ENCODE data around the gene TTC28. TPM values are rescaled to one million over a fixed set of nuclear protein-coding genes. Genes with fewer than 3 reads are reported as not detected.

TTC28 gene
- total RNA-seq, 1 donor from 2014 or later: 7.9 TPM

GRCh38 chr22:28310299-28310698 is 369.3 kb downstream of the TTC28 start:
- H3K4me1 Mint-ChIP-seq: no peaks in the 10 kb centered on the region
- no peaks in the 10 kb centered on the region for H3K36me3 Mint-ChIP-seq (ENCODE audit: low read depth)
- ChIA-PET POLR2A (no interaction called here), CTCF (no interaction called here)
- no peaks in the 10 kb centered on the region for H3K9me3 Mint-ChIP-seq
- no peak for ATAC-seq (ENCODE audit: low read depth)
- no peak overlapping the region for H3K27ac Mint-ChIP-seq
- intact Hi-C loops (cut with micrococcal nuclease): no loop called here
- no peak overlapping the region for H3K4me3 Mint-ChIP-seq
- DNase-seq: no peak
- no peak for TF ChIP-seq CTCF (IDR thresholded peaks at IDR 0.05)
- H3K27me3 Mint-ChIP-seq: peaks cover 6% of the 10 kb centered on the region

GRCh38 chr22:28299753-28300152 is 379.9 kb downstream of the TTC28 start:
- H3K27ac Mint-ChIP-seq: no peak overlapping the region
- no peak for TF ChIP-seq CTCF (IDR thresholded peaks at IDR 0.05)
- ChIA-PET CTCF (no interaction called here), POLR2A (no interaction called here)
- H3K9me3 Mint-ChIP-seq: no peaks in the 10 kb centered on the region
- H3K27me3 Mint-ChIP-seq: no peaks in the 10 kb centered on the region
- intact Hi-C loops (cut with micrococcal nuclease): no loop called here
- H3K4me1 Mint-ChIP-seq: peaks cover 11% of the 10 kb centered on the region
- H3K36me3 Mint-ChIP-seq (ENCODE audit: low read depth): no peaks in the 10 kb centered on the region
- ATAC-seq (ENCODE audit: low read depth) (no peak), DNase-seq (no peak)
- H3K4me3 Mint-ChIP-seq: no peak overlapping the region

GRCh38 chr22:28299309-28299708 is 380.3 kb downstream of the TTC28 start:
- Mint-ChIP-seq H3K4me1 (peaks cover 11% of the 10 kb centered on the region), H3K27ac (no peak overlapping the region), H3K4me3 (no peak overlapping the region), H3K36me3 (ENCODE audit: low read depth) (no peaks in the 10 kb centered on the region), H3K27me3 (no peaks in the 10 kb centered on the region), H3K9me3 (no peaks in the 10 kb centered on the region)
- POLR2A ChIA-PET: no interaction called here
- no peak for TF ChIP-seq CTCF (IDR thresholded peaks at IDR 0.05)
- intact Hi-C loops (cut with micrococcal nuclease): no loop called here
- CTCF ChIA-PET: no interaction called here
- no peak for ATAC-seq (ENCODE audit: low read depth)
- DNase-seq: no peak

- POLR2A ChIA-PET: no interaction called here
- Mint-ChIP-seq H3K4me3 (no peak overlapping the region), H3K4me1 (peaks cover 11% of the 10 kb centered on the region), H3K27ac (no peak overlapping the region), H3K27me3 (no peaks in the 10 kb centered on the region), H3K9me3 (no peaks in the 10 kb centered on the region), H3K36me3 (ENCODE audit: low read depth) (no peaks in the 10 kb centered on the region)
- no peak for TF ChIP-seq CTCF (IDR thresholded peaks at IDR 0.05)
- ATAC-seq (ENCODE audit: low read depth) (no peak), DNase-seq (no peak)
- intact Hi-C loops (cut with micrococcal nuclease): no loop called here
- CTCF ChIA-PET: no interaction called here
Observed at GRCh38 chr22:28297504-28297903, 382.1 kb downstream of the TTC28 start.

GRCh38 chr22:28296452-28296851 is 383.2 kb downstream of the TTC28 start:
- no peak for ATAC-seq (ENCODE audit: low read depth)
- no peaks in the 10 kb centered on the region for H3K9me3 Mint-ChIP-seq
- no peaks in the 10 kb centered on the region for H3K36me3 Mint-ChIP-seq (ENCODE audit: low read depth)
- H3K27me3 Mint-ChIP-seq: no peaks in the 10 kb centered on the region
- ChIA-PET CTCF (no interaction called here), POLR2A (no interaction called here)
- intact Hi-C loops (cut with micrococcal nuclease): no loop called here
- H3K4me1 Mint-ChIP-seq: peaks cover 11% of the 10 kb centered on the region
- H3K27ac Mint-ChIP-seq: no peak overlapping the region
- no peak overlapping the region for H3K4me3 Mint-ChIP-seq
- DNase-seq: no peak
- TF ChIP-seq CTCF (IDR thresholded peaks at IDR 0.05): no peak
